ENCODE results near the gene NAMPT. TPM values are rescaled to one million over a fixed set of nuclear protein-coding genes. Genes with fewer than 3 reads are reported as not detected.

Gene NAMPT
- total RNA-seq, 6 experiments from 2014 or later, result 36.4 to 52.1 (median 44.6) TPM

DNA sequence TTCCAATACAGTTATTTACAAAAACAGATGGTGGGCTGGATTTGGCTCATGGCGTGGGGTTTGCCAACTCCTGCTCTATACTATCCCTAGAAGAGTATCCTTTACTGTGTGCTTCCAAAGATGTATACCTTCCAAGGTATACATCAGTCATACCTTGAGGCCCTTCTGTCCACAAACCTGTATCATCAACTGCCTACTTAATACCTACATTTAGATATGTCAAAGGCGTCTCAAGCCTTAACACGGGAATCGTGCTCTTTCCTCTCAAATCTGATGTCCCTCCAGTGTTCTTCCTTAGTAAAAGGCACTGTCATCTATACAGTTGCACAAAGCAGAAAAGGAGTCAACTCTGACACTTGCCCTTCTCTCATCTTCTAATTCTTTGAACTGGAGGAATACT, 36.9 kb downstream of the NAMPT start:
- Mint-ChIP-seq H3K4me1 (ENCODE audit: low read depth) (peaks cover 7% of the 10 kb centered on the region), H3K36me3 (ENCODE audit: low read depth) (peaks cover 31% of the 10 kb centered on the region), H3K27me3 (ENCODE audit: insufficient read depth) (0 out of 2 replicates have a peak, but pooled peaks cover 3% of the 10 kb centered on the region), H3K4me3 (no peak overlapping the region), H3K9me3 (peaks cover 16% of the 10 kb centered on the region), H3K27ac (no peak overlapping the region)
- no peak for DNase-seq
- TF ChIP-seq, protein P1, sequence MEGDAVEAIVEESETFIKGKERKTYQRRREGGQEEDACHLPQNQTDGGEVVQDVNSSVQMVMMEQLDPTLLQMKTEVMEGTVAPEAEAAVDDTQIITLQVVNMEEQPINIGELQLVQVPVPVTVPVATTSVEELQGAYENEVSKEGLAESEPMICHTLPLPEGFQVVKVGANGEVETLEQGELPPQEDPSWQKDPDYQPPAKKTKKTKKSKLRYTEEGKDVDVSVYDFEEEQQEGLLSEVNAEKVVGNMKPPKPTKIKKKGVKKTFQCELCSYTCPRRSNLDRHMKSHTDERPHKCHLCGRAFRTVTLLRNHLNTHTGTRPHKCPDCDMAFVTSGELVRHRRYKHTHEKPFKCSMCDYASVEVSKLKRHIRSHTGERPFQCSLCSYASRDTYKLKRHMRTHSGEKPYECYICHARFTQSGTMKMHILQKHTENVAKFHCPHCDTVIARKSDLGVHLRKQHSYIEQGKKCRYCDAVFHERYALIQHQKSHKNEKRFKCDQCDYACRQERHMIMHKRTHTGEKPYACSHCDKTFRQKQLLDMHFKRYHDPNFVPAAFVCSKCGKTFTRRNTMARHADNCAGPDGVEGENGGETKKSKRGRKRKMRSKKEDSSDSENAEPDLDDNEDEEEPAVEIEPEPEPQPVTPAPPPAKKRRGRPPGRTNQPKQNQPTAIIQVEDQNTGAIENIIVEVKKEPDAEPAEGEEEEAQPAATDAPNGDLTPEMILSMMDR (IDR thresholded peaks at IDR 0.05), result no peak

DNA sequence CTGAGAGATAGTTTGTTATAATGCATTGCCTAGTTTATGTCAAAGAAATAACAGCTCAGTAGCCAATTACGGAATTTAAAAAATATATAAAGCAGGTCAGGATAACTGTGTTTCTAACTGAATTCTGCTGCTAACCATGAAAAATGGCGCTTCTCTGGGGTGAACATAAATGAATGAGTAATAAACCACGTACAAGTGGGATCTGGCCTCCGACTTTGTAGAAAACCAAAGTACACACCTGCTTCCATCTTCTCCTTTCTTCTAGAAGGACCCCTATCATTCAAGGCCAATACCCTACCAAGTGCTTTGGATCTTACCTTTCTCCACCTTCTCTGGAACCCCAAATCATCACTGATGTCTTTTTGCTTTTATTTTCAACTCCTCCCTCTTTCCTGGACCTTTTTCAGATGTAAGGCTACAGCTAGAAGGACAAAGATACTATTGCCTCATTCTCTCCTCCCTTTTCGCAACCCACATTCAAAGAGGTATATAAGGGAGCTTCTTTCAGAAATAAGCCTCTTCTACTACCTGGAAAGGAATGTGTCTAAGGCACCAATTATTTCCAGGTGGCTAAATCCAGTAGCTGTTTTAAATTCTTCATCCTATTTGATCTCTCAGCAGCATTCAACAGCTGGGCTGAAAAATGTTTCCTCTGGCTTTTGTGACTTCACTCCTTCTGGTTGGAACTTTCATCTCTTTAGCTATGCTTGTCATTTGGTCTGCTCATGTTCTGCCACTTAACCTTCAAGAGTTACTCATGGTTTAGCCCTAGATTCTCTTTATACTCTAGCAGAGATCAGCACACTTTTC, 37.7 kb downstream of the NAMPT start:
- Mint-ChIP-seq H3K27me3 (ENCODE audit: insufficient read depth) (0 out of 2 replicates have a peak, but pooled peaks cover 4% of the 10 kb centered on the region), H3K4me1 (ENCODE audit: low read depth) (peaks cover 7% of the 10 kb centered on the region), H3K27ac (no peak overlapping the region), H3K9me3 (peaks cover 16% of the 10 kb centered on the region), H3K4me3 (no peak overlapping the region; the same call in 1 of the 2 replicates), H3K36me3 (ENCODE audit: low read depth) (peaks cover 26% of the 10 kb centered on the region)
- DNase-seq, result no peak
- TF ChIP-seq, protein P1 (IDR thresholded peaks at IDR 0.05), result no peak

DNA sequence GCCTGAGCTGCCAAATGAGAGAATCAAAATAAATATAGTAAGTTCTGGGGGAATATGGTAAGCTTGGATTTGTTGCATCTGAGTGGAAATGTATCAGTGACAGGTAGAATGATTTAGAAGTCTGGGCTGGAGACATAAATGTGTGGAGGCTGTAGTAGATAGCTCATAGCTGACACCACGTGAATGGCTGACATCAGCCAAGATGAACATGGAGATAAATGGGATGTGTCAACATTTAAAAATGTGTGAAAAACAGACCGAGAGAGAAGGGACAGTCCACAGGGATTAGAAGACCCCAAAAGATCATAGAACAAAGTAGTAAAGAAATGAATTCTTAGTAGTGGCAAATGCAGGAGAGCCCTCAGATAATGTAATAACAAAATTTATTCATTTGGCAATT, 40.9 kb downstream of the NAMPT start:
- Mint-ChIP-seq H3K36me3 (ENCODE audit: low read depth) (peaks cover 22% of the 10 kb centered on the region), H3K27ac (no peak overlapping the region), H3K9me3 (peaks cover 16% of the 10 kb centered on the region), H3K27me3 (ENCODE audit: insufficient read depth) (0 out of 2 replicates have a peak, but pooled peaks cover 4% of the 10 kb centered on the region), H3K4me1 (ENCODE audit: low read depth) (peaks cover 7% of the 10 kb centered on the region), H3K4me3 (no peak overlapping the region)
- DNase-seq, result peak; percentile 19
- TF ChIP-seq, protein P1 (IDR thresholded peaks at IDR 0.05), result no peak

DNA sequence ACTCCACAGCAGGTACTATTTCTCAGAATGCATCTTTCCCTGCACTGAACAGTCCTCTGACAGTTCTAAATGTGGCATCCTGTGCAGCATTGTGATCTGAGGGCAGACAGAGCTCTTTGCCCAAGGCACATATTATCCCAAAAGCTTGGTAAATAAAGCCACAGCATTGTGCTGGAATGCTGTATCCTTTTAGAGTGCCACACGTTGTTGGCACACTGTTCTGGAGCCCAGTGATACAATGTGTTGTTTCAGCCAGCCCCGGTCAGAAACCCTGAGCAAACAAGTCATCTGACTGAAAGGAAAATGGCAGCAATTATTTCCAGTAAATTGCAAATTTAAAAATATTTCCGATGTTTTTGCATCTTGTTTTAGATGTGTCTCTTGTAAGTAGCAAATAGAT, 45.4 kb downstream of the NAMPT start:
- Mint-ChIP-seq H3K27me3 (ENCODE audit: insufficient read depth) (peaks cover 10% of the 10 kb centered on the region), H3K4me1 (ENCODE audit: low read depth) (peaks cover 7% of the 10 kb centered on the region), H3K36me3 (ENCODE audit: low read depth) (peaks cover 6% of the 10 kb centered on the region; the same call in 1 of the 2 replicates), H3K4me3 (no peak overlapping the region), H3K9me3 (peaks cover 5% of the 10 kb centered on the region), H3K27ac (no peak overlapping the region)
- TF ChIP-seq, protein P1 (IDR thresholded peaks at IDR 0.05), result no peak
- no peak for DNase-seq

DNA sequence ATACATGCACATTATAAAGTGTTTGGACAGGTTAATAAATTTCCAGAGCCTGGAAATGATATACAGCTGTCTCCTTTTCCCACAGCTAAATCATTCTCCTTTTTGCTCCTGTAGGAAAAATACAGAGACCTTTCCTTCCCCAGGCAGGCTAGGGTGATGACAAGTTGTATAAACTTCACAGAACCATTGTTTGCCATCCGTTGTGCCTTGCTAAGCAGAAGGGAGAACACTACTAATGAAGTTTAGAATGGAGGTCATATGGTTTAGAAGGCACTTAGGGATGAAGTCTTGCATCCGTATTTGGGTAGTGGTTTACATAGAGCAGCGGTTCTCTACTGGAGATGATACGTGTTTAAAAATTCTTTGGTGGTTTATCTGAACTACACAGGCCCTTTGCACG, 46.0 kb downstream of the NAMPT start:
- Mint-ChIP-seq H3K36me3 (ENCODE audit: low read depth) (peaks cover under 1% of the 10 kb centered on the region; the same call in 1 of the 2 replicates), H3K4me1 (ENCODE audit: low read depth) (peaks cover 3% of the 10 kb centered on the region), H3K9me3 (no peaks in the 10 kb centered on the region; the same call in 1 of the 2 replicates), H3K27me3 (ENCODE audit: insufficient read depth) (peaks cover 10% of the 10 kb centered on the region), H3K27ac (no peak overlapping the region), H3K4me3 (no peak overlapping the region)
- DNase-seq, result no peak
- TF ChIP-seq, protein P1 (IDR thresholded peaks at IDR 0.05), result no peak
